ENCODE data around the gene NAALADL1.

The NAALADL1 gene

GRCh38 chr11:65047581-65048422, 10.6 kb downstream of the NAALADL1 start:
- TF ChIP-seq, protein P1, sequence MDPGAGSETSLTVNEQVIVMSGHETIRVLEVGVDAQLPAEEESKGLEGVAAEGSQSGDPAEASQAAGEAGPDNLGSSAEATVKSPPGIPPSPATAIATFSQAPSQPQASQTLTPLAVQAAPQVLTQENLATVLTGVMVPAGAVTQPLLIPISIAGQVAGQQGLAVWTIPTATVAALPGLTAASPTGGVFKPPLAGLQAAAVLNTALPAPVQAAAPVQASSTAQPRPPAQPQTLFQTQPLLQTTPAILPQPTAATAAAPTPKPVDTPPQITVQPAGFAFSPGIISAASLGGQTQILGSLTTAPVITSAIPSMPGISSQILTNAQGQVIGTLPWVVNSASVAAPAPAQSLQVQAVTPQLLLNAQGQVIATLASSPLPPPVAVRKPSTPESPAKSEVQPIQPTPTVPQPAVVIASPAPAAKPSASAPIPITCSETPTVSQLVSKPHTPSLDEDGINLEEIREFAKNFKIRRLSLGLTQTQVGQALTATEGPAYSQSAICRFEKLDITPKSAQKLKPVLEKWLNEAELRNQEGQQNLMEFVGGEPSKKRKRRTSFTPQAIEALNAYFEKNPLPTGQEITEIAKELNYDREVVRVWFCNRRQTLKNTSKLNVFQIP (CRISPR knock-in tag; IDR thresholded peaks at IDR 0.05; ENCODE audit: borderline replicate concordance, low read depth), result no peak
- TF ChIP-seq CREB5 (CRISPR knock-in tag; IDR thresholded peaks at IDR 0.05; ENCODE audit: low read depth) (no peak), OSR1 (CRISPR knock-in tag; IDR thresholded peaks at IDR 0.05) (no peak)
- TF ChIP-seq, protein P2, sequence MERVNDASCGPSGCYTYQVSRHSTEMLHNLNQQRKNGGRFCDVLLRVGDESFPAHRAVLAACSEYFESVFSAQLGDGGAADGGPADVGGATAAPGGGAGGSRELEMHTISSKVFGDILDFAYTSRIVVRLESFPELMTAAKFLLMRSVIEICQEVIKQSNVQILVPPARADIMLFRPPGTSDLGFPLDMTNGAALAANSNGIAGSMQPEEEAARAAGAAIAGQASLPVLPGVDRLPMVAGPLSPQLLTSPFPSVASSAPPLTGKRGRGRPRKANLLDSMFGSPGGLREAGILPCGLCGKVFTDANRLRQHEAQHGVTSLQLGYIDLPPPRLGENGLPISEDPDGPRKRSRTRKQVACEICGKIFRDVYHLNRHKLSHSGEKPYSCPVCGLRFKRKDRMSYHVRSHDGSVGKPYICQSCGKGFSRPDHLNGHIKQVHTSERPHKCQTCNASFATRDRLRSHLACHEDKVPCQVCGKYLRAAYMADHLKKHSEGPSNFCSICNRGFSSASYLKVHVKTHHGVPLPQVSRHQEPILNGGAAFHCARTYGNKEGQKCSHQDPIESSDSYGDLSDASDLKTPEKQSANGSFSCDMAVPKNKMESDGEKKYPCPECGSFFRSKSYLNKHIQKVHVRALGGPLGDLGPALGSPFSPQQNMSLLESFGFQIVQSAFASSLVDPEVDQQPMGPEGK (CRISPR knock-in tag; IDR thresholded peaks at IDR 0.05; ENCODE audit: borderline replicate concordance), result no peak
- ATAC-seq, result no peak

DNA sequence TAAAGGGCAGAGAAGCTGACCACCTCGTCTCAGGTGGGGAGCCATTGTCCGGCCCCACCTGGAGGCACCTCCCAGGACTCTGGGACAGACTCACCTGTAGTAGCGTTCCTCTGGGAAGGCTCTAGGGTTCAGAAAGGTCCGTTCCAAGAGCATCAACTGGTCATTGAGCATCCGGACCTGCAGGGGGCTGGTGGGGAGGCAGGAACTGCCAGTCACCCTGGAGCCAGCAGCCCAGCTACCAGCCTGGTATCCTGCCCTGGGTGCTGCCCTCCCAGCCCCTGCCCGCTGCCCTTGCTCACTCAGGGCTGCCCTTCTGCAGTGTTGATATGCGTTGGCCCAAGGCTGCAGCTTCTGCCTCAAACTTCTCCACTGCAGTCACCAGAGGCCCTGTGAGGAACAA, 12.6 kb downstream of the NAALADL1 start:
- TF ChIP-seq TCF4 (CRISPR knock-in tag; IDR thresholded peaks at IDR 0.05; ENCODE audit: borderline replicate concordance) (no peak), CREB5 (CRISPR knock-in tag; IDR thresholded peaks at IDR 0.05; ENCODE audit: low read depth) (no peak), ZFP30 (CRISPR knock-in tag; IDR thresholded peaks at IDR 0.05) (no peak), RARB (CRISPR knock-in tag; IDR thresholded peaks at IDR 0.05) (no peak), ISL1 (CRISPR knock-in tag; IDR thresholded peaks at IDR 0.05) (no peak), ESRRG (CRISPR knock-in tag; IDR thresholded peaks at IDR 0.05) (no peak)
- no peak for ATAC-seq

- TF ChIP-seq GLIS3 (CRISPR knock-in tag; IDR thresholded peaks at IDR 0.05) (no peak), ESRRG (CRISPR knock-in tag; IDR thresholded peaks at IDR 0.05) (no peak), TSHZ2 (CRISPR knock-in tag; IDR thresholded peaks at IDR 0.05) (no peak), TOX (CRISPR knock-in tag; IDR thresholded peaks at IDR 0.05; ENCODE audit: borderline replicate concordance) (no peak), RARB (CRISPR knock-in tag; IDR thresholded peaks at IDR 0.05) (no peak), ISL1 (CRISPR knock-in tag; IDR thresholded peaks at IDR 0.05) (no peak), ZNF70 (CRISPR knock-in tag; IDR thresholded peaks at IDR 0.05) (no peak), TCF4 (CRISPR knock-in tag; IDR thresholded peaks at IDR 0.05; ENCODE audit: borderline replicate concordance) (no peak), ZFP3 (CRISPR knock-in tag; IDR thresholded peaks at IDR 0.05) (no peak), PPARA (CRISPR knock-in tag; IDR thresholded peaks at IDR 0.05; ENCODE audit: borderline replicate concordance) (no peak)
- TF ChIP-seq, protein P1 (CRISPR knock-in tag; IDR thresholded peaks at IDR 0.05; ENCODE audit: borderline replicate concordance, low read depth), result no peak
- TF ChIP-seq, protein P3, sequence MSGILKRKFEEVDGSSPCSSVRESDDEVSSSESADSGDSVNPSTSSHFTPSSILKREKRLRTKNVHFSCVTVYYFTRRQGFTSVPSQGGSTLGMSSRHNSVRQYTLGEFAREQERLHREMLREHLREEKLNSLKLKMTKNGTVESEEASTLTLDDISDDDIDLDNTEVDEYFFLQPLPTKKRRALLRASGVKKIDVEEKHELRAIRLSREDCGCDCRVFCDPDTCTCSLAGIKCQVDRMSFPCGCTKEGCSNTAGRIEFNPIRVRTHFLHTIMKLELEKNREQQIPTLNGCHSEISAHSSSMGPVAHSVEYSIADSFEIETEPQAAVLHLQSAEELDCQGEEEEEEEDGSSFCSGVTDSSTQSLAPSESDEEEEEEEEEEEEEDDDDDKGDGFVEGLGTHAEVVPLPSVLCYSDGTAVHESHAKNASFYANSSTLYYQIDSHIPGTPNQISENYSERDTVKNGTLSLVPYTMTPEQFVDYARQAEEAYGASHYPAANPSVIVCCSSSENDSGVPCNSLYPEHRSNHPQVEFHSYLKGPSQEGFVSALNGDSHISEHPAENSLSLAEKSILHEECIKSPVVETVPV (CRISPR knock-in tag; IDR thresholded peaks at IDR 0.05), result no peak
- no peak for ATAC-seq
Observed at GRCh38 chr11:65045061-65045460, 13.3 kb downstream of the NAALADL1 start.
